Fibroblast of lung (primary cell): Measurements from ENCODE around the gene TMEM270. TPM values are rescaled to one million over a fixed set of nuclear protein-coding genes. Genes with fewer than 3 reads are reported as not detected.
A peak's percentile ranks its signal among the peaks of the same experiment; 100 is the strongest.

Experiments used
- DNase-seq, 2 donors: peaks; one replicate each; pipeline versions ENCODE4 v3.0.0 to v3.0.0-alpha.2; 2010; ENCODE audit warnings: low read depth in 2 of 2
- H2AFZ ChIP-seq: 2 replicates; pipeline ENCODE4 v1.5.1; 2012; ENCODE audit warnings: low read length, control low read depth, inconsistent platforms
- H3K27ac ChIP-seq: 2 replicates; pipeline ENCODE4 v1.5.1; 2011; ENCODE audit warnings: low read length, control low read depth; ENCODE audit not compliant: insufficient read depth
- H3K27me3 ChIP-seq: 2 replicates; pipeline ENCODE4 v1.5.1; 2011; ENCODE audit warnings: mild to moderate bottlenecking, low read length; ENCODE audit not compliant: control insufficient read depth, insufficient read depth
- H3K36me3 ChIP-seq: 2 replicates; pipeline ENCODE4 v1.5.1; 2011; ENCODE audit warnings: low read length; ENCODE audit not compliant: control insufficient read depth, insufficient read depth
- H3K4me1 ChIP-seq: 2 replicates; pipeline ENCODE4 v1.5.1; 2011; ENCODE audit warnings: low read length; ENCODE audit not compliant: control insufficient read depth, insufficient read depth; ENCODE audit errors: extremely low read depth
- H3K4me2 ChIP-seq: 2 replicates; pipeline ENCODE4 v1.5.1; 2011; ENCODE audit warnings: low read length, control low read depth; ENCODE audit not compliant: insufficient read depth; ENCODE audit errors: extremely low read depth
- H3K4me3 ChIP-seq, 4 experiments: fragments of 200-600 bp in 1 of 4; sonication (generic) in 1 of 4; replicated peaks in 1 of 4; 2 replicates each; pipeline ENCODE4 v1.5.1; 2011 to 2016; ENCODE audit warnings: low read length in 4 of 4, low read depth in 3 of 4, mild to moderate bottlenecking in 3 of 4, control low read depth in 2 of 4, inconsistent platforms in 1 of 4, mixed read lengths in 1 of 4; ENCODE audit not compliant: insufficient read depth in 1 of 4; ENCODE audit errors: control extremely low read depth in 1 of 4
- H3K79me2 ChIP-seq: 2 replicates; pipeline ENCODE4 v1.5.1; 2012; ENCODE audit warnings: mild to moderate bottlenecking, low read length, inconsistent platforms; ENCODE audit not compliant: control insufficient read depth, insufficient read depth
- H3K9ac ChIP-seq: 2 replicates; pipeline ENCODE4 v1.5.1; 2011; ENCODE audit warnings: mild to moderate bottlenecking, low read length, control low read depth; ENCODE audit not compliant: insufficient read depth
- H3K9me3 ChIP-seq: 2 replicates; pipeline ENCODE4 v1.5.1; 2012; ENCODE audit warnings: low read depth, low read length; ENCODE audit not compliant: control insufficient read depth, insufficient read depth
- H4K20me1 ChIP-seq: 2 replicates; pipeline ENCODE4 v1.5.1; 2011; ENCODE audit warnings: low read length; ENCODE audit not compliant: control insufficient read depth, insufficient read depth; ENCODE audit errors: extremely low read depth
- CTCF ChIP-seq, 2 donors: IDR thresholded peaks in 1 of 2; conservative IDR thresholded peaks in 1 of 2; 1 replicate in 1 of 2; 2 replicates in 1 of 2; pipeline ENCODE4 v1.5.1; 2011 to 2012; ENCODE audit warnings: low read length in 2 of 2, control low read depth in 1 of 2, inconsistent platforms in 1 of 2, low read depth in 1 of 2, mild to moderate bottlenecking in 1 of 2
- EZH2 ChIP-seq: IDR thresholded peaks from 2 replicates; pipeline ENCODE4 v1.5.1; 2012; ENCODE audit warnings: low read length, control low read depth, mild to moderate bottlenecking; ENCODE audit errors: missing control alignments
- polyA minus RNA-seq: library from RNA; depleted of rRNA, polyadenylated mRNA; stranded (reverse); fragments of >200 nt; gene quantifications from 2 replicates; pipeline ENCODE4 v1.2.3, GENCODE V29; 2011; ENCODE audit warnings: low replicate concordance
- polyA plus RNA-seq, 2 donors: library from polyadenylated mRNA; depleted of rRNA in 1 of 2; stranded (reverse) in 1 of 2; unstranded in 1 of 2; fragments of >200 nt; gene quantifications; 2 replicates each; pipeline ENCODE4 v1.2.1, GENCODE V29; 2011 to 2012; ENCODE audit warnings: missing spikeins in 1 of 2
- total RNA-seq: library from RNA; depleted of rRNA; stranded (reverse); fragments of >200 nt; gene quantifications from 2 replicates; pipeline ENCODE4 v1.2.1, GENCODE V29; 2014

Gene TMEM270
- total RNA-seq (not detected in 2 replicates), polyA plus RNA-seq (not detected in 2 replicates), polyA minus RNA-seq (not detected in 2 replicates)
- polyA plus RNA-seq (2012): not detected in 2 replicates

- H3K27me3 ChIP-seq: no peaks in the 10 kb centered on the region
- H3K4me3 ChIP-seq: no peak within 1 kb of the TSS
- H3K4me1 ChIP-seq: no peaks in the 10 kb centered on the region
- no peak within 1 kb of the TSS for H2AFZ ChIP-seq
- DNase-seq: no peak
- H4K20me1 ChIP-seq: no peaks in the 10 kb centered on the region
- no peak for TF ChIP-seq CTCF (conservative IDR thresholded peaks at IDR 0.05 in 1 of 2, IDR thresholded peaks at IDR 0.05 in 1 of 2; ENCODE audit: low read depth in 1 of 2, low read length in 2 of 2)
- no peak for TF ChIP-seq EZH2
- H3K27ac ChIP-seq: no peak within 1 kb of the TSS
- no peaks in the 10 kb centered on the region for H3K36me3 ChIP-seq
- H3K9ac ChIP-seq: no peak within 1 kb of the TSS
- no peak within 1 kb of the TSS for H3K4me2 ChIP-seq
- no peaks in the 10 kb centered on the region for H3K9me3 ChIP-seq
- no peaks in the 10 kb centered on the region for H3K79me2 ChIP-seq
Measured at GRCh38 chr7:73860859-73861258, at the start of gene TMEM270. Gene TMEM270 (plus strand): TSS chr7:73861159. CDS start chr7:73861195, 36 bp downstream.

GRCh38 chr7:73811760-73812168 is 49.2 kb upstream of the TMEM270 start:
- H3K27me3 ChIP-seq: no peaks in the 10 kb centered on the region
- DNase-seq: peak; percentile 40 to 53
- no peaks in the 10 kb centered on the region for H4K20me1 ChIP-seq
- H3K36me3 ChIP-seq: no peaks in the 10 kb centered on the region
- no peak overlapping the region for H2AFZ ChIP-seq
- TF ChIP-seq CTCF (conservative IDR thresholded peaks at IDR 0.05 in 1 of 2, IDR thresholded peaks at IDR 0.05 in 1 of 2; ENCODE audit: low read depth in 1 of 2, low read length in 2 of 2) (peak; percentile 71 to 79), EZH2 (no peak)
- H3K9ac ChIP-seq: no peak overlapping the region
- no peak overlapping the region for H3K27ac ChIP-seq
- no peaks in the 10 kb centered on the region for H3K79me2 ChIP-seq
- no peaks in the 10 kb centered on the region for H3K9me3 ChIP-seq
- H3K4me3 ChIP-seq: no peak overlapping the region
- no peaks in the 10 kb centered on the region for H3K4me1 ChIP-seq
- no peak overlapping the region for H3K4me2 ChIP-seq

GRCh38 chr7:73812996-73813395 is 48.0 kb upstream of the TMEM270 start:
- Histone ChIP-seq H4K20me1 (no peaks in the 10 kb centered on the region), H3K36me3 (no peaks in the 10 kb centered on the region), H3K4me3 (no peak overlapping the region), H3K9me3 (no peaks in the 10 kb centered on the region), H3K9ac (no peak overlapping the region), H3K4me2 (no peak overlapping the region), H3K79me2 (no peaks in the 10 kb centered on the region), H2AFZ (no peak overlapping the region), H3K27ac (no peak overlapping the region), H3K27me3 (no peaks in the 10 kb centered on the region), H3K4me1 (no peaks in the 10 kb centered on the region)
- DNase-seq: no peak
- no peak for TF ChIP-seq EZH2
- TF ChIP-seq CTCF (conservative IDR thresholded peaks at IDR 0.05 in 1 of 2, IDR thresholded peaks at IDR 0.05 in 1 of 2; ENCODE audit: low read depth in 1 of 2, low read length in 2 of 2): no peak
